Type B pancreatic cell (in vitro differentiated cells): Measurements from ENCODE around the gene NCEH1. TPM values are rescaled to one million over a fixed set of nuclear protein-coding genes. Genes with fewer than 3 reads are reported as not detected.

ENCODE experiments used
- DNase-seq: peaks from one replicate; pipeline ENCODE4 v3.0.0; 2021; ENCODE audit warnings: mixed read lengths; ENCODE audit not compliant: unreplicated experiment; ENCODE audit errors: extremely low spot score
- H3K27ac Mint-ChIP-seq: 2 replicates; pipeline ENCODE4 v1.8.0; 2021; ENCODE audit warnings: mild to moderate bottlenecking, mixed read lengths
- H3K27me3 Mint-ChIP-seq: 2 replicates; pipeline ENCODE4 v1.8.0; 2021; ENCODE audit warnings: mixed read lengths
- H3K36me3 Mint-ChIP-seq: 2 replicates; pipeline ENCODE4 v1.8.0; 2021; ENCODE audit warnings: mixed read lengths
- H3K4me1 Mint-ChIP-seq: one replicate; pipeline ENCODE4 v1.8.0; 2021; ENCODE audit warnings: mixed read lengths; ENCODE audit not compliant: unreplicated experiment
- H3K4me3 Mint-ChIP-seq: 2 replicates; pipeline ENCODE4 v1.8.0; 2021; ENCODE audit warnings: mild to moderate bottlenecking, mixed read lengths
- H3K9me3 Mint-ChIP-seq: 2 replicates; pipeline ENCODE4 v1.8.0; 2021; ENCODE audit warnings: mixed read lengths
- CTCF ChIP-seq: fragments of 200-600 bp; sonication (generic); conservative IDR thresholded peaks from 2 replicates; pipeline ENCODE4 v1.5.0; 2021; ENCODE audit warnings: antibody characterized with exemption, mild to moderate bottlenecking
- total RNA-seq: library from RNA; stranded (reverse); gene quantifications from 2 replicates; pipeline ENCODE4 v1.2.1, GENCODE V29; 2021; ENCODE audit warnings: low replicate concordance

NCEH1 gene
- total RNA-seq, 1 donor from 2014 or later = 7.0 TPM

DNA sequence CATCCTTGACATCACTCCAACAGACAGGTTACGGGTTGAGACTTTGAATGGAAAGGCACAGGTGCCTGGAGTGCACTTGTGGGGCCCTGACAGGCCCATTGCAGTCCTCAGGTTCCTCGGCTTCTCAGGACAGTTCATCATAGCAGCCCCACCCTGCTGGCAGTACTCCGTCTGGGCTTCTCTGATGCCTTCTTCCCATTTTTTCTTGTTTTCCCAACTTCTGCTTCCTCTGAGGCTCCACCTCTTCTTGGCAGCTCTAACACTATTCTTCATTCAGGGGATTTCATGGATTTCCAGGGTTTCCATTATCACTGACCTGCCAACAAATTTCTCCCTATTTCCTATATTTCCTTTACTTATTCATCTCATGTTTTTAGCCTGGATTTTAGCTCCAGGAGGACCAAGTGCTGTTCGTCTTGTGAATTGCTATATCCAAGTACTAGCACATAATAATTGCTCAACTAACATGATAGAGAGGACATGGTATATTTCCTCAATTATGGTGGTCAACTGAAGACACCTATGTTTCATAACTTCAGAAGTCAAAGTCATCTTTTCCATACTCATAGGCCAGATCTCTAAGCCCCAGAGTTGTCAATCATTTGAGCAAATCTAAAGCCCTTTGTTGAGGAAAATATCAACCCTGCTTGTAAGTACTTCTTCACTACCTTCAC, 16.2 kb downstream of the NCEH1 start:
- Mint-ChIP-seq H3K9me3 (no peaks in the 10 kb centered on the region), H3K27ac (no peak overlapping the region), H3K27me3 (no peaks in the 10 kb centered on the region), H3K4me1 (peaks cover 7% of the 10 kb centered on the region), H3K4me3 (no peak overlapping the region), H3K36me3 (no peaks in the 10 kb centered on the region)
- DNase-seq = no peak
- no peak for TF ChIP-seq CTCF

GRCh38 chr3:172692751-172693338, 18.0 kb downstream of the NCEH1 start:
- Mint-ChIP-seq H3K36me3 (no peaks in the 10 kb centered on the region), H3K27me3 (no peaks in the 10 kb centered on the region), H3K27ac (no peak overlapping the region), H3K4me3 (no peak overlapping the region), H3K9me3 (no peaks in the 10 kb centered on the region), H3K4me1 (no peaks in the 10 kb centered on the region)
- no peak for DNase-seq
- TF ChIP-seq CTCF = no peak

DNA sequence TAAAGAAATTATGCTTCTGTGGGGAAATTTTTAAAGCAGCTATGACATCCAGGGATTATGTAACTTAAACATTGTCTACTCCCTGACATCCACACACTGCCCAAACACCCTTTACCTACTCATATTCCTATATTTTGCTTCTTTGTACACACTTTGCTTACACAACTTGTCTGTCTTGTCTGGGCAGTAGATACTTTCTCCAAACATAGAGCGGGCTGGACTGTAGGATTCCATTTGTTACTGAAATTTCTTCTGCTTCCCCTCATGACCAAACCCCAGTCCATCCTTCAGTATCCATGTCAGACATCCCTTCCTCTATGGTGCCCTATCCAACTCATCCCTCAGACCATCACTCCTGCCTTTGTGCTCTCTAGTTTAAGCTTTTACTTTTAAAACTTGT, 19.9 kb downstream of the NCEH1 start:
- DNase-seq = no peak
- peak overlapping the region; percentile 5 for H3K27ac Mint-ChIP-seq
- no peaks in the 10 kb centered on the region for H3K27me3 Mint-ChIP-seq
- no peak for TF ChIP-seq CTCF
- H3K4me1 Mint-ChIP-seq = no peaks in the 10 kb centered on the region
- no peaks in the 10 kb centered on the region for H3K36me3 Mint-ChIP-seq
- no peak overlapping the region for H3K4me3 Mint-ChIP-seq
- H3K9me3 Mint-ChIP-seq = no peaks in the 10 kb centered on the region

DNA sequence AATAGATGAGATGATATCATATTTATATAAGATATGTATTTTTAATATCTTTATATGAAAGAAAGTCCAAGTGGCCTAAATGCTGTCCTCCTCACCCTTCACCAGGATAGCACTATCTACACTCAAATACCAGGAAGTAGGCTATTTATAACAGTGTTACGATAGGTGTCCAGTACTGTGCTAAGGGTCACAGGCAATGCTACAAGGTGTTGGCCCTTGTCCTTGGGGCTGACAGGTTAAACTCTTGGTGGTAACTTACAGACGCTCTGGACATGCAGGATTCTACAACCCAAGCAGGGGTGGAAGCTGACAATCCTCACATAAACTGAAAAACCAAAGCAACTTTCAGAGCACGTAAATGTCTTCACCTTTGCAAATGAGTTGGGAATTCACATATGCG, 22.3 kb downstream of the NCEH1 start:
- Mint-ChIP-seq H3K4me1 (peaks cover 6% of the 10 kb centered on the region), H3K27me3 (no peaks in the 10 kb centered on the region), H3K36me3 (no peaks in the 10 kb centered on the region)

DNA sequence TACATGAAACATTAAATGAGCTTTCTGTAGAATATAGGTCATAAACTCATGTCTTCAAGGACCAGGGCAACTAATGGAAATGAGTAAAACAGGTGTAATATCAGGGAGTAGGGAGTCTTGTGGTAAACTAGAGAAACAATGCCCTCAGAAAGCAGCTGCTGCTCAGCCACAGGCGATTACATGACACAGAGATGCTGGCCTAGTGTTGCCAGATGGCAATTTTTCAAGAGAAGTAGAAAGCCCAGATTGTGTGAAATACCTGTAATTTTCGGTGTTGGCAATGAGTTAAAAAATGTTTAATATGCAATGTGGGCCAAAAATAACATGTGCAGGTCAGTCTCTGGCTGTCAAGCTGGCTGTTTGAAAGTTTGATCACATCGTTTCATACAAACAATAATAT, 23.4 kb downstream of the NCEH1 start:
- Mint-ChIP-seq H3K27me3 (no peaks in the 10 kb centered on the region), H3K27ac (no peak overlapping the region), H3K9me3 (no peaks in the 10 kb centered on the region), H3K4me3 (no peak overlapping the region), H3K36me3 (no peaks in the 10 kb centered on the region), H3K4me1 (peaks cover 6% of the 10 kb centered on the region)
- TF ChIP-seq CTCF = no peak
- DNase-seq = no peak

More for the DNA sequence above, 22.3 kb downstream of the NCEH1 start:
- no peaks in the 10 kb centered on the region for H3K9me3 Mint-ChIP-seq
- H3K27ac Mint-ChIP-seq = no peak overlapping the region
- no peak overlapping the region for H3K4me3 Mint-ChIP-seq
- no peak for TF ChIP-seq CTCF
- DNase-seq = no peak
